HepG2 (cell line): ENCODE data around the gene IL26. TPM values are rescaled to one million over a fixed set of nuclear protein-coding genes. Genes with fewer than 3 reads are reported as not detected.

Experiments used
- ATAC-seq: fragments of 200-7000 bp; cut with Tn5 transposase; 3 replicates; pipeline ENCODE4 v1.9.1; 2020; ENCODE audit warnings: mild to moderate bottlenecking, moderate library complexity
- BruUV-seq: library from RNA; stranded (reverse); fragments of 400-500 nt; replicated peaks from 2 replicates; lab custom pipeline; 2021; lab: Mats Ljungman, UMichigan
- CTCF ChIA-PET: fragments of 300-600 bp; formaldehyde crosslinking; extraction: SDS; loops from one replicate; lab custom pipeline; 2021; ENCODE audit warnings: low total read pairs, inconsistent platforms, low intra/inter-chr PET ratio; lab: Yijun Ruan, JAX
- POLR2A ChIA-PET: fragments of 350-600 bp; sonication (Branson Sonifier 250); formaldehyde crosslinking; loops from one replicate; lab custom pipeline; 2020; ENCODE audit warnings: antibody characterized with exemption, inconsistent platforms; lab: Yijun Ruan, JAX
- DNase-seq: peaks from one replicate; pipeline ENCODE4 v3.0.0-alpha.2; 2015; ENCODE audit warnings: low spot score
- FAIRE-seq: peaks from 3 replicates; lab custom pipeline; 2011; peaks lifted over from hg19 to GRCh38; lab: Jason Lieb, UNC
- H2AFZ ChIP-seq: one replicate; pipeline ENCODE4 v1.6.1; 2011; ENCODE audit warnings: low read length, inconsistent platforms
- H3K27ac ChIP-seq: fragments of 300-600 bp; 3 replicates; pipeline ENCODE4 v1.8.0; 2011; ENCODE audit warnings: mixed run types, mild to moderate bottlenecking, mixed read lengths, low read length, inconsistent platforms; ENCODE audit not compliant: insufficient read depth; ENCODE audit errors: extremely low read length
- H3K27me3 ChIP-seq, 2 experiments: fragments of 200-600 bp in 1 of 2; 2 replicates in 1 of 2; 3 replicates in 1 of 2; pipeline versions ENCODE4 v1.6.0 to v1.8.0; 2011; ENCODE audit warnings: low read length in 2 of 2, mild to moderate bottlenecking in 2 of 2, moderate library complexity in 2 of 2, inconsistent platforms in 1 of 2; ENCODE audit not compliant: insufficient read depth in 2 of 2, control insufficient read depth in 1 of 2
- H3K36me3 ChIP-seq, 2 experiments: fragments of 200-600 bp in 1 of 2; replicated peaks in 1 of 2; 2 replicates in 1 of 2; 3 replicates in 1 of 2; pipeline versions ENCODE4 v1.5.1 to v1.8.0; 2011; ENCODE audit warnings: low read length in 2 of 2, inconsistent platforms in 1 of 2; ENCODE audit not compliant: insufficient read depth in 2 of 2, control insufficient read depth in 1 of 2
- H3K4me1 ChIP-seq: 2 replicates; pipeline ENCODE4 v1.5.1; 2012; ENCODE audit warnings: low read length, inconsistent platforms; ENCODE audit not compliant: insufficient read depth
- H3K4me2 ChIP-seq: 2 replicates; pipeline ENCODE4 v1.6.0; 2011; ENCODE audit warnings: low read depth, low read length, inconsistent platforms
- H3K4me3 ChIP-seq, 3 experiments: fragments of 200-600 bp in 1 of 3; sonication (generic), shearing (Covaris generic) in 1 of 3; replicated peaks in 1 of 3; 2 replicates each; pipeline ENCODE4 v1.5.1; 2011 to 2016; ENCODE audit warnings: low read length in 3 of 3, inconsistent platforms in 2 of 3, low read depth in 2 of 3, mild to moderate bottlenecking in 2 of 3, control low read depth in 1 of 3, mixed read lengths in 1 of 3; ENCODE audit not compliant: insufficient read depth in 1 of 3
- H3K79me2 ChIP-seq: one replicate; pipeline ENCODE4 v1.6.1; 2011; ENCODE audit warnings: low read length, inconsistent platforms; ENCODE audit not compliant: insufficient read depth
- H3K9ac ChIP-seq: 2 replicates; pipeline ENCODE4 v1.6.0; 2011; ENCODE audit warnings: mild to moderate bottlenecking, low read depth, low read length, inconsistent platforms; ENCODE audit not compliant: insufficient read depth
- H3K9me3 ChIP-seq: 2 replicates; pipeline ENCODE4 v1.5.1; 2012; ENCODE audit warnings: mild to moderate bottlenecking, low read length
- H4K20me1 ChIP-seq: 2 replicates; pipeline ENCODE4 v1.6.0; 2011; ENCODE audit warnings: inconsistent platforms, mild to moderate bottlenecking, low read length, moderate library complexity; ENCODE audit not compliant: insufficient read depth
- BRF2 ChIP-seq: sonication (generic); formaldehyde crosslinking; IDR thresholded peaks from 2 replicates; pipeline ENCODE4 v1.8.1; 2022; ENCODE audit warnings: mild to moderate bottlenecking, missing genetic modification reagents
- E2F5 ChIP-seq: sonication (generic); formaldehyde crosslinking; conservative IDR thresholded peaks from 2 replicates; pipeline ENCODE4 v1.4.0; 2020; ENCODE audit warnings: missing genetic modification reagents
- GPN1 ChIP-seq: sonication (generic); formaldehyde crosslinking; IDR thresholded peaks from 2 replicates; pipeline ENCODE4 v1.5.1; 2020; ENCODE audit warnings: missing genetic modification reagents, borderline replicate concordance
- HOMEZ ChIP-seq: IDR thresholded peaks from 2 replicates; pipeline ENCODE4 v1.6.1; 2016; ENCODE audit warnings: low read depth
- MAF1 ChIP-seq: sonication (generic); formaldehyde crosslinking; IDR thresholded peaks from 2 replicates; pipeline ENCODE4 v1.5.0; 2020; ENCODE audit warnings: missing genetic modification reagents, borderline replicate concordance
- MIXL1 ChIP-seq: IDR thresholded peaks from 2 replicates; pipeline ENCODE4 v1.6.1; 2016
- NFYC ChIP-seq: IDR thresholded peaks from 2 replicates; pipeline ENCODE4 v1.6.1; 2016; ENCODE audit warnings: missing genetic modification reagents, missing compliant biosample characterization
- SMARCC2 ChIP-seq: fragments of 450-650 bp; IDR thresholded peaks from 2 replicates; pipeline ENCODE4 v1.6.1; 2017; ENCODE audit warnings: antibody characterized with exemption, mild to moderate bottlenecking
- STAT6 ChIP-seq: sonication (generic); formaldehyde crosslinking; IDR thresholded peaks from 2 replicates; pipeline ENCODE4 v1.4.0; 2020; ENCODE audit warnings: missing genetic modification reagents, mild to moderate bottlenecking, borderline replicate concordance
- ZMAT5 ChIP-seq: sonication (generic); formaldehyde crosslinking; IDR thresholded peaks from 2 replicates; pipeline ENCODE4 v1.5.0; 2020; ENCODE audit warnings: mild to moderate bottlenecking, low read depth, missing genetic modification reagents, borderline replicate concordance
- ZNF207 ChIP-seq: fragments of 450-650 bp; IDR thresholded peaks from 2 replicates; pipeline ENCODE4 v1.6.1; 2016; ENCODE audit warnings: antibody characterized with exemption, borderline replicate concordance
- ZNF33A ChIP-seq: sonication (generic); formaldehyde crosslinking; IDR thresholded peaks from 2 replicates; pipeline ENCODE4 v1.5.1; 2020; ENCODE audit warnings: missing genetic modification reagents, mild to moderate bottlenecking, moderate library complexity, borderline replicate concordance
- ZNF33B ChIP-seq: sonication (generic); formaldehyde crosslinking; IDR thresholded peaks from 2 replicates; pipeline ENCODE4 v1.5.1; 2020; ENCODE audit warnings: mild to moderate bottlenecking, missing genetic modification reagents
- ZNF446 ChIP-seq: sonication (generic); formaldehyde crosslinking; IDR thresholded peaks from 2 replicates; pipeline ENCODE4 v1.5.0; 2020; ENCODE audit warnings: mild to moderate bottlenecking, missing genetic modification reagents
- ZNF746 ChIP-seq: sonication (generic); formaldehyde crosslinking; IDR thresholded peaks from 2 replicates; pipeline ENCODE4 v1.8.0; 2022; ENCODE audit warnings: mild to moderate bottlenecking, missing genetic modification reagents
- ZNF777 ChIP-seq: sonication (generic); formaldehyde crosslinking; IDR thresholded peaks from 2 replicates; pipeline ENCODE4 v1.4.0; 2020; ENCODE audit warnings: missing genetic modification reagents
- ZNF83 ChIP-seq: sonication (generic); formaldehyde crosslinking; IDR thresholded peaks from 2 replicates; pipeline ENCODE4 v1.4.0; 2020; ENCODE audit warnings: missing genetic modification reagents, mild to moderate bottlenecking, borderline replicate concordance
- ZZZ3 ChIP-seq: sonication (generic); formaldehyde crosslinking; IDR thresholded peaks from 2 replicates; pipeline ENCODE4 v1.4.0; 2020; ENCODE audit warnings: missing genetic modification reagents, mild to moderate bottlenecking, borderline replicate concordance
- WGBS: methylation state at CpG from one replicate; pipeline ENCODE4 v1.1.6; 2017; ENCODE audit warnings: low lambda C conversion rate; 5-methylcytosine and 5-hydroxymethylcytosine counted together
- in situ Hi-C: cut with HindIII; loops from 2 replicates; pipeline ENCODE4 v1.10.0; 2017; ENCODE audit warnings: low pct_unique_long_range_greater_than_20kb; ENCODE audit not compliant: extremely low pct_ligation_motif_present
- intact Hi-C: fragments of 100-400 bp; cut with micrococcal nuclease; formaldehyde crosslinking; loops from one replicate; pipeline ENCODE4 v1.10.0; 2022; ENCODE audit not compliant: unreplicated experiment
- polyA plus RNA-seq, 8 experiments: library from polyadenylated mRNA; depleted of rRNA in 3 of 8; stranded (reverse) in 7 of 8; unstranded in 1 of 8; fragments of >200 nt; fragmentation: Illumina TruSeq in 4 of 8; extraction: Trizol in 4 of 8; gene quantifications; 2 replicates each; pipeline versions ENCODE4 v1.2.1 to v1.2.3, GENCODE V29; 2011 to 2016; ENCODE audit warnings: low read depth in 4 of 8, missing spikeins in 1 of 8, mixed read lengths in 1 of 8; ENCODE audit not compliant: insufficient read depth in 1 of 8
- total RNA-seq, 5 experiments: library from RNA; depleted of rRNA; stranded (reverse); fragments of >200 nt; fragmentation: Illumina TruSeq; extraction: Trizol; gene quantifications; 2 replicates each; pipeline ENCODE4 v1.2.3, GENCODE V29; 2016; ENCODE audit warnings: low read depth in 1 of 5

The IL26 gene
- total and polyA plus RNA-seq, 2 of the 13 experiments (the other 11 are each of a cell fraction or from before 2014, with no cell fraction given) = not detected

GRCh38 chr12:68231691-68232090 is 6.1 kb upstream of the IL26 start:
- Histone ChIP-seq H2AFZ (no peak overlapping the region), H3K27ac (no peak overlapping the region), H3K36me3 (no peaks in the 10 kb centered on the region), H3K9me3 (no peaks in the 10 kb centered on the region), H3K9ac (no peak overlapping the region), H3K4me1 (no peaks in the 10 kb centered on the region), H3K4me3 (no peak overlapping the region), H3K79me2 (no peaks in the 10 kb centered on the region), H3K27me3 (peaks cover 0 to 17% of the 10 kb centered on the region in 2 experiments; a peak in 2 of 5 replicates), H4K20me1 (no peaks in the 10 kb centered on the region), H3K4me2 (no peak overlapping the region)
- DNase-seq = no peak
- no TSS peak for BruUV-seq
- CTCF ChIA-PET = no interaction called here
- intact Hi-C loops = no loop called here
- POLR2A ChIA-PET = no interaction called here
- no peak for ATAC-seq
- under 1% methylated on average over 3 of the region's 3 CpGs for WGBS
- no peak for FAIRE-seq
- in situ Hi-C loops = no loop called here
- TF ChIP-seq MIXL1 = no peak
- TF ChIP-seq ZMAT5 (CRISPR knock-in tag) = no peak
- no peak for TF ChIP-seq ZNF207
- no peak for TF ChIP-seq BRF2
- no peak for TF ChIP-seq GPN1 (CRISPR knock-in tag)
- no peak for TF ChIP-seq ZNF83 (CRISPR knock-in tag)
- no peak for TF ChIP-seq HOMEZ
- no peak for TF ChIP-seq ZZZ3 (CRISPR knock-in tag)
- no peak for TF ChIP-seq SMARCC2
- TF ChIP-seq E2F5 (CRISPR knock-in tag) = no peak
- no peak for TF ChIP-seq ZNF777
- TF ChIP-seq ZNF33B (CRISPR knock-in tag) = no peak
- no peak for TF ChIP-seq NFYC (CRISPR knock-in tag)
- no peak for TF ChIP-seq MAF1 (CRISPR knock-in tag)
- no peak for TF ChIP-seq ZNF446 (CRISPR knock-in tag)
- TF ChIP-seq ZNF33A = no peak
- TF ChIP-seq ZNF746 = no peak
- no peak for TF ChIP-seq STAT6 (CRISPR knock-in tag)
